Measurements from ENCODE around the gene RUVBL1.

GRCh38 chr3:128167973-128168674 lies 44.5 kb upstream of the RUVBL1 start:
- no peak for TF ChIP-seq CTCF (optimal IDR thresholded peaks at IDR 0.05 in 1 of 3, IDR thresholded peaks at IDR 0.05 in 1 of 3, conservative IDR thresholded peaks at IDR 0.05 in 1 of 3; ENCODE audit: extremely low read depth in 1 of 3, insufficient read depth in 2 of 3, low read length in 3 of 3)
- TF ChIP-seq EZH2 (IDR thresholded peaks at IDR 0.05; ENCODE audit: low read length), result no peak
